IMR-90 (cell line): ENCODE measurements around the gene NMNAT3. TPM values are rescaled to one million over a fixed set of nuclear protein-coding genes. Genes with fewer than 3 reads are reported as not detected.

Source experiments
- ATAC-seq: fragments of 200-7000 bp; cut with Tn5 transposase; 2 replicates; pipeline ENCODE4 v1.9.1; 2020; ENCODE audit warnings: low read depth, mild to moderate bottlenecking, moderate library complexity
- BruUV-seq: library from RNA; stranded (reverse); fragments of 400-500 nt; replicated peaks from 2 replicates; lab custom pipeline; 2021; lab: Mats Ljungman, UMichigan
- CTCF ChIA-PET: fragments of 300-600 bp; formaldehyde crosslinking; extraction: SDS; loops from one replicate; lab custom pipeline; 2021; ENCODE audit warnings: antibody characterized with exemption; lab: Yijun Ruan, JAX
- POLR2A ChIA-PET: fragments of 300-600 bp; sonication (Branson Sonifier 250); formaldehyde crosslinking; loops from one replicate; lab custom pipeline; 2022; ENCODE audit warnings: antibody characterized with exemption; ENCODE audit not compliant: unreplicated experiment; lab: Charles Lee
- DNase-seq: peaks from one replicate; pipeline ENCODE4 v3.0.0; 2013
- H2AFZ ChIP-seq: replicated peaks from 2 replicates; pipeline ENCODE3; 2013; ENCODE audit warnings: low read length, mild to moderate bottlenecking; ENCODE audit not compliant: poor library complexity
- H2AK5ac ChIP-seq: 2 replicates; pipeline ENCODE4 v1.6.1; 2013; ENCODE audit warnings: low read depth, low read length, inconsistent platforms
- H2AK9ac ChIP-seq: replicated peaks from 2 replicates; pipeline ENCODE3; 2013; ENCODE audit warnings: mild to moderate bottlenecking, low read depth, low read length, moderate library complexity; ENCODE audit not compliant: poor library complexity
- H2BK120ac ChIP-seq: 2 replicates; pipeline ENCODE4 v1.6.1; 2013; ENCODE audit warnings: low read depth, low read length, inconsistent platforms
- H2BK15ac ChIP-seq: 3 replicates; pipeline ENCODE4 v1.6.1; 2013; ENCODE audit warnings: low read depth, low read length, inconsistent platforms
- H2BK20ac ChIP-seq: 2 replicates; pipeline ENCODE4 v1.6.1; 2013; ENCODE audit warnings: low read depth, mild to moderate bottlenecking, inconsistent platforms, low read length, moderate library complexity
- H2BK5ac ChIP-seq: 2 replicates; pipeline ENCODE4 v1.6.1; 2013; ENCODE audit warnings: mild to moderate bottlenecking, low read depth, low read length, inconsistent platforms; ENCODE audit not compliant: poor library complexity, severe bottlenecking
- H3K14ac ChIP-seq: replicated peaks from 2 replicates; pipeline ENCODE4 v1.6.1; 2013; ENCODE audit warnings: low read depth, low read length, inconsistent platforms
- H3K18ac ChIP-seq: 2 replicates; pipeline ENCODE4 v1.6.1; 2013; ENCODE audit warnings: low read depth, low read length, control low read depth
- H3K23ac ChIP-seq: 2 replicates; pipeline ENCODE4 v1.6.1; 2013; ENCODE audit warnings: low read depth, low read length, inconsistent platforms
- H3K27ac ChIP-seq: 2 replicates; pipeline ENCODE4 v1.5.1; 2013; ENCODE audit warnings: mild to moderate bottlenecking, control low read depth, low read length; ENCODE audit not compliant: insufficient read depth
- H3K27me3 ChIP-seq: 2 replicates; pipeline ENCODE4 v1.6.1; 2013; ENCODE audit warnings: low read length; ENCODE audit not compliant: control insufficient read depth, insufficient read depth
- H3K36me3 ChIP-seq: 2 replicates; pipeline ENCODE4 v1.6.1; 2013; ENCODE audit warnings: low read length, mixed read lengths; ENCODE audit not compliant: control insufficient read depth, insufficient read depth
- H3K4ac ChIP-seq: 2 replicates; pipeline ENCODE4 v1.6.1; 2013; ENCODE audit warnings: low read depth, low read length, inconsistent platforms
- H3K4me1 ChIP-seq: 2 replicates; pipeline ENCODE4 v1.6.1; 2013; ENCODE audit warnings: low read length, mixed read lengths; ENCODE audit not compliant: control insufficient read depth, insufficient read depth
- H3K4me2 ChIP-seq: 2 replicates; pipeline ENCODE4 v1.6.1; 2013; ENCODE audit warnings: low read depth, mild to moderate bottlenecking, control low read depth, low read length, moderate library complexity
- H3K4me3 ChIP-seq: 2 replicates; pipeline ENCODE4 v1.5.1; 2013; ENCODE audit warnings: low read depth, mild to moderate bottlenecking, control low read depth, low read length, moderate library complexity; ENCODE audit not compliant: insufficient read depth
- H3K56ac ChIP-seq: 2 replicates; pipeline ENCODE4 v1.6.1; 2013; ENCODE audit warnings: low read length, inconsistent platforms; ENCODE audit not compliant: insufficient read depth; ENCODE audit errors: extremely low read depth
- H3K79me1 ChIP-seq, 2 experiments: 2 replicates each; pipeline ENCODE4 v1.6.1; 2013; ENCODE audit warnings: low read length in 2 of 2, inconsistent platforms in 1 of 2, low read depth in 1 of 2
- H3K9ac ChIP-seq: 2 replicates; pipeline ENCODE4 v1.6.1; 2013; ENCODE audit warnings: low read depth, low read length, control low read depth
- H3K9me1 ChIP-seq: 2 replicates; pipeline ENCODE4 v1.6.1; 2013; ENCODE audit warnings: low read length, inconsistent platforms; ENCODE audit not compliant: insufficient read depth
- H3K9me3 ChIP-seq: 2 replicates; pipeline ENCODE4 v1.6.1; 2013; ENCODE audit warnings: low read length; ENCODE audit not compliant: control insufficient read depth, insufficient read depth
- H4K20me1 ChIP-seq: 2 replicates; pipeline ENCODE4 v1.6.1; 2013; ENCODE audit warnings: low read length, inconsistent platforms; ENCODE audit not compliant: insufficient read depth
- H4K5ac ChIP-seq: 2 replicates; pipeline ENCODE4 v1.6.1; 2013; ENCODE audit warnings: mild to moderate bottlenecking, low read depth, low read length, control low read depth
- H4K8ac ChIP-seq, 2 experiments: 2 replicates each; pipeline ENCODE4 v1.6.1; 2013; ENCODE audit warnings: low read depth in 2 of 2, low read length in 2 of 2, control low read depth in 1 of 2, inconsistent platforms in 1 of 2
- H4K91ac ChIP-seq: 2 replicates; pipeline ENCODE4 v1.6.1; 2013; ENCODE audit warnings: low read depth, low read length, inconsistent platforms; ENCODE audit not compliant: insufficient read depth
- CEBPB ChIP-seq: IDR thresholded peaks from 2 replicates; pipeline ENCODE4 v1.6.1; 2012; ENCODE audit warnings: low read depth, low read length, improper control_type of control experiment
- CTCF ChIP-seq: conservative IDR thresholded peaks from 2 replicates; pipeline ENCODE4 v1.5.1; 2012; ENCODE audit warnings: mild to moderate bottlenecking, low read depth, low read length, improper control_type of control experiment
- FOS ChIP-seq: fragments of 150-350 bp; IDR thresholded peaks from 2 replicates; pipeline ENCODE4 v1.6.1; 2016; ENCODE audit warnings: low read depth, low read length
- MAFK ChIP-seq: IDR thresholded peaks from 2 replicates; pipeline ENCODE4 v1.6.1; 2012; ENCODE audit warnings: low read depth, low read length, improper control_type of control experiment
- MXI1 ChIP-seq: IDR thresholded peaks from 2 replicates; pipeline ENCODE4 v1.6.1; 2012; ENCODE audit warnings: low read depth, mild to moderate bottlenecking, low read length, moderate library complexity, borderline replicate concordance
- NFE2L2 ChIP-seq: fragments of 150-350 bp; IDR thresholded peaks from 2 replicates; pipeline ENCODE4 v1.6.1; 2016; ENCODE audit warnings: low read depth, mild to moderate bottlenecking, low read length
- RAD21 ChIP-seq: IDR thresholded peaks from 2 replicates; pipeline ENCODE4 v1.6.1; 2012; ENCODE audit warnings: low read length, improper control_type of control experiment
- RCOR1 ChIP-seq: IDR thresholded peaks from 2 replicates; pipeline ENCODE4 v1.6.1; 2012; ENCODE audit warnings: mild to moderate bottlenecking, low read length, improper control_type of control experiment; ENCODE audit not compliant: insufficient replicate concordance
- RFX5 ChIP-seq: IDR thresholded peaks from 2 replicates; pipeline ENCODE4 v1.8.0; 2012; ENCODE audit warnings: low read depth, mild to moderate bottlenecking, low read length, moderate library complexity
- SMC3 ChIP-seq: fragments of 150-350 bp; IDR thresholded peaks from 2 replicates; pipeline ENCODE4 v1.6.1; 2016; ENCODE audit warnings: low read depth, mild to moderate bottlenecking, antibody characterized with exemption, low read length, moderate library complexity
- USF2 ChIP-seq: fragments of 150-350 bp; IDR thresholded peaks from 2 replicates; pipeline ENCODE4 v1.6.1; 2017; ENCODE audit warnings: mild to moderate bottlenecking, antibody characterized with exemption, low read length, low read depth
- WGBS, 2 experiments: methylation state at CpG; one replicate each; pipeline versions ENCODE4 v1.1.5 to v1.1.7; 2013; ENCODE audit warnings: missing lambda C conversion rate in 2 of 2; ENCODE audit not compliant: insufficient read length in 1 of 2; ENCODE audit errors: extremely low coverage in 2 of 2; 5-methylcytosine and 5-hydroxymethylcytosine counted together
- dilution Hi-C: fragments of 300-500 bp; cut with HindIII; formaldehyde crosslinking; loops from one replicate; pipeline ENCODE4 v1.14.3; 2018; ENCODE audit warnings: low sequenced_read_pairs; ENCODE audit not compliant: unreplicated experiment
- in situ Hi-C: fragments of 300-500 bp; cut with MboI; formaldehyde crosslinking; loops from 3 replicates; pipeline ENCODE4 v1.14.3; 2019; ENCODE audit warnings: low sequenced_read_pairs, inconsistent platforms, mixed read lengths
- intact Hi-C: fragments of 100-400 bp; cut with micrococcal nuclease; formaldehyde crosslinking; loops from 2 replicates; pipeline ENCODE4 v1.10.0; 2022
- polyA plus RNA-seq, 3 experiments: library from polyadenylated mRNA; depleted of rRNA; stranded (reverse); fragments of >200 nt; gene quantifications; 2 replicates each; pipeline ENCODE4 v1.2.3, GENCODE V29; 2012; ENCODE audit warnings: low replicate concordance in 1 of 3
- total RNA-seq: library from RNA; depleted of rRNA; stranded (reverse); fragments of >200 nt; gene quantifications from 2 replicates; pipeline ENCODE4 v1.2.3, GENCODE V29; 2012

NMNAT3 gene
- total and polyA plus RNA-seq, 2 of the 4 experiments (the other 2 are of a cell fraction): 0.12 to 0.36 TPM

- POLR2A ChIA-PET: no interaction called here
- Histone ChIP-seq H3K36me3 (no peaks in the 10 kb centered on the region), H3K27me3 (no peaks in the 10 kb centered on the region; the same call in 1 of the 2 replicates), H4K8ac (no peak overlapping the region), H2BK120ac (no peak overlapping the region), H3K79me1 (no peaks in the 10 kb centered on the region), H4K20me1 (no peaks in the 10 kb centered on the region), H3K4me2 (no peak overlapping the region), H2AK5ac (no peak overlapping the region), H2BK20ac (no peak overlapping the region), H3K18ac (no peak overlapping the region), H2BK15ac (no peak overlapping the region), H3K56ac (no peak overlapping the region), H3K23ac (no peak overlapping the region), H3K4me3 (no peak overlapping the region), H3K9me3 (no peaks in the 10 kb centered on the region), H2AFZ (no peak overlapping the region), H3K14ac (no peak overlapping the region), H3K4ac (no peak overlapping the region), H3K4me1 (peaks cover 3% of the 10 kb centered on the region), H2BK5ac (no peak overlapping the region), H3K9me1 (no peaks in the 10 kb centered on the region), H3K9ac (no peak overlapping the region), H4K91ac (no peak overlapping the region), H4K5ac (no peak overlapping the region), H2AK9ac (no peak overlapping the region), H3K27ac (no peak overlapping the region)
- whole genome bisulfite sequencing, 2 experiments: no CpG with 5 or more reads among the region's 3 CpGs
- intact Hi-C loops (no loop called here), dilution Hi-C loops (no loop called here), in situ Hi-C loops (no loop called here)
- BruUV-seq: no TSS peak
- DNase-seq: no peak
- CTCF ChIA-PET: no interaction called here
- TF ChIP-seq CTCF (no peak), CEBPB (no peak), USF2 (no peak), SMC3 (no peak), RFX5 (no peak), MXI1 (no peak), RCOR1 (no peak), FOS (no peak), MAFK (no peak), NFE2L2 (no peak), RAD21 (no peak)
- no peak for ATAC-seq
Observed at GRCh38 chr3:139557041-139557440, 120.7 kb downstream of the NMNAT3 start.
